DMS 273 treated with DMSO at 0.1 percent for 48 hours (cell line): Measurements from ENCODE around the gene FRMD5.
"Not testable (repeated sequence)": the region's sequence is repeated elsewhere in the genome, so short reads cannot be mapped to it uniquely, and the experiment has no call there.

Experiments used
- DNase-seq: peaks from one replicate; lab custom pipeline; 2025; lab: John Stamatoyannopoulos, UW

The FRMD5 gene

DNA sequence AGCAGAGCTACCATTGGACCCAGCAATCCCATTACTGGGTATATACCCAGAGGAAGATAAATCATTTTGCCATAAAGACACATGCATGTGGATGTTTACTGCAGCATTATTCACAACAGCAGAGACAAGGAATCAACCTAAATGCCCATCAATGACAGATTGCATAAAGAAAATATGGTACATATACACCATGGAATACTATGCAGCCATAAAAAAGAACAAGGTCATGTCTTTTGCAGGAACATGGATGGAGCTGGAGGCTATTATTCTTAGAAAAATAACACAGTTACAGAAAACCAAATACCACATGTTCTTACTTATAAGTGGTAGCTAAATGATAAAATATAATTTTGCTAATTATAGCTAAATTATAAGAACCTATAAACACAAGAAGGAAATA, 162.3 kb downstream of the FRMD5 start:
- DNase-seq, result not testable (repeated sequence)

DNA sequence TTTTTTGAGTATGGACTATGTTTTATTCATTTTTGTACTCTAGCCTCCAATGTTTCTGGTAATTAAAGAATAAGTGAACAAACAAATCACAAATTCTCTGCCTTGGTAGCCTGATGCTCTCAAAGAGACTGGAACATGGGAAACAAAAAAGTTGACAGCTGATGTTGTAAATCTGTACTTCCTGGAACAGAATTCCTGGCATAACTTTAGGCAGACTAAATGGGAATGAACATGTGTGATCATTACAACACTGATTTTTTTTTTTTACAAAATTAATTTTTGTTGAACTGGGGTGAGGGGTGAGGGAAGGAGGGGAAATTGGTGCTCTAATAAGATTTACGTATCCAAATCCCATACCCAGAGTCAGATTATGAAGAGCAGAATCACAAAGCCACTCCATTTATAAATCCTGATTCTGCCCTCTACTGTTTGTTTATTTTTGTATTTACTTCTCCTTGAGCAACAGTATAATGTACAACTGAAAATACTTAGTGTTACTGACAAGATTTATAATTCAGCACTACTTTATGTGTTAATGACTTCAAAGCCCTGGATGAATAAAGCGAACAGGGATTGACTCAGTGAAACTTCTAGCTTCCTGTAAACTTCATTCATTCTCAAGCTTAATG, 165.0 kb downstream of the FRMD5 start:
- no peak for DNase-seq

GRCh38 chr15:44029003-44029402, 166.1 kb downstream of the FRMD5 start:
- no peak for DNase-seq

DNA sequence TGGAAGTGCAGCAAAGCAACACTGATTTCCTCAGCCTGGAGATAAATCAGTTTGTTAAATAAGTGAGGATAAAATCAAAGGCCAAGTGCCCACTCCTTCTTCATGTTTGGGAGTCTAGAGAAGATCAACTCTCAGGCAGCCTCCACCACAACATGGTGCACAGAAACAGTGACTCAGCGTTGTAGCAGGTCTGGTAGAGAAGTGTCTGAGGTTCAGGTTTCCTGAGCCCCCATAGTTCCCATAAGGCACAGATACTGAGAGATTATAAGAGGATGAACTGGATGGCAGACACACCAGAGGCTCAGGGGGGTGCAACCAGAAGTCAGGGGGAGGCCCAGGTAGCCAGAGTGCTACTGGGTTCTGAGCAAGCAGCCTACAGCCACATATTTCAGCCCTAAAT, 166.7 kb downstream of the FRMD5 start:
- no peak for DNase-seq

- DNase-seq, result no peak
These were observed 170.9 kb downstream of the FRMD5 start for GRCh38 chr15:44024155-44024554.

DNA sequence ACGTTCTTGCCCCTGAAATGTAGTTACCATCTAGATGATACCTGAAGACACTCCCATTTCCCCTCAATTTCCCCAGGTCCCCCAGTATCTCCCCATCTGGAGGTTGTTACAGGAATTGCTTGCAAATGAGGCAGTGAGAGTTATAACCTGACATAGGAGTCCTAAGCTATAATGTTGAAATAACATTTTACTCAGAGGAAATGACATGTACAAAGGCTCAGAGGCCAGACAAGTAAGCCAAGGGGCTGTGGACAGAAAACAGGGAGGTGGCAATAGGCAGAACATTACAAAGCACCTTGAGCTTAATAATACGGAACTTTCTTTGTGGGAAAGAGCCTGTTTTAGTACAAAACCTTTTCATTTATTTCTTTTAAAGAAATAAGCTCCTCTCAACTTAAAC, 171.9 kb downstream of the FRMD5 start:
- DNase-seq, result no peak

DNA sequence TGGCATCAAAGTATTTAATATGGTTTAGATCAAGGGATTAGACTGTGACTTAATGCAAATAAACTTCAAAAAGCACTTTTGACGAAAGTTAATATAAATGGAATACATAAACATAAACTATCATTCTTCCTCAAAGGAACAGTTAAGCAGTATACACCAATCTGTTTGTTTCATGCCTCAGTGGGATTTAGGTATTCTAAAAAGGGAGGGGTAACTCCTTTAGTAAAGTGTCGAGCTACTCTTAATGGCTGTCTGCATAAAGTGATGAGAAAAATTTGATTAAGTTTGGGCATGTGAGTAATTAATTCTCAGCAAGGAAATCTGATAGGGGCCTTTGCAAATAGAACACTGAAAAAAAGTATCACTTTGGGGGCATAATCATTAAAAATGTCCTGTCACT, 176.9 kb downstream of the FRMD5 start:
- DNase-seq, result no peak

- DNase-seq, result no peak
These were observed 179.3 kb downstream of the FRMD5 start for GRCh38 chr15:44015545-44016305.

- DNase-seq, result no peak
These were observed 183.7 kb downstream of the FRMD5 start for GRCh38 chr15:44011238-44011854.

DNA sequence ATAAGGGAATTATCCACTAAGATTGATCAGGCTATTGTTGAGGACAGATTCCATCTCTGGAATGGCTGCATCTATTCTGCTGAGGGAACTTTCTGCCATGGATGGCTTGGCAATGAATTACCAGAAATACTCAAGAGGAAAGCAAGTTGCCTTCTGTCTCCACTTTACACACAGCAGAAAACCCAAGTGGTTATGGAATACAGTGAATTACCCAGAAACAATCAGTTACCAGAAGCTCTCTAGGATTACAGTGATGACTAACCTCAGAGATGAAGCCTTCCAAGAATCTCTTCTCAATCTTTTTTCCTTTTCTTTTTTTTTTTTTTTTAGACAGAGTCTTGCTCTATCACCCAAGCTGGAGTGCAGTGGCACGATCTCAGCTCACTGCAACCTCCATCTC, 185.0 kb downstream of the FRMD5 start:
- no peak for DNase-seq

- DNase-seq, result no peak
These were observed 186.0 kb downstream of the FRMD5 start for GRCh38 chr15:44009038-44009437.

DNA sequence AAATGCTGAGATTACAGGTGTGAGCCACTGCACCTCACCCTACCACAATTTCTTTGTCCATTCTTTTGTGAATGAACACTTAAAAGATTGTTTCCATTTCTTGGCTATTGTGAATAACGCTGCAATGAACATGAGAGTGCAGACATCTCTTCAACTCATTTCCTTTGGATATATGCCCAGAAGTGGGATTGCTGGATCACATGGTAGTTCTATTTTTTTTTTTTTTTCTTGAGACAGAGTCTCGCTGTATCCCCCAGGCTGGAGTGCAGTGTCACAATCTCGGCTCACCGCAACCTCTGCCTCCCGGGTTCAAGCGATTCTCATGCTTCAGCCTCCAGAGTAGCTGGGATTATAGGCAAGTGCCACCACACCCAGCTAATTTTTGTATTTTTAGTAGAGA, 194.8 kb downstream of the FRMD5 start:
- DNase-seq, result not testable (repeated sequence)

- no peak for DNase-seq
These were observed 196.5 kb downstream of the FRMD5 start for GRCh38 chr15:43998607-43999006.

GRCh38 chr15:43991206-43991605, 203.9 kb downstream of the FRMD5 start:
- DNase-seq, result no peak

- no peak for DNase-seq
These were observed 205.1 kb downstream of the FRMD5 start for GRCh38 chr15:43989938-43990337.

GRCh38 chr15:43988900-43989299, 206.2 kb downstream of the FRMD5 start:
- DNase-seq, result no peak

GRCh38 chr15:43987924-43988323, 207.1 kb downstream of the FRMD5 start:
- no peak for DNase-seq

- DNase-seq, result no peak
These were observed 208.9 kb downstream of the FRMD5 start for GRCh38 chr15:43985976-43986680.

GRCh38 chr15:43981576-43981975, 213.5 kb downstream of the FRMD5 start:
- no peak for DNase-seq

DNA sequence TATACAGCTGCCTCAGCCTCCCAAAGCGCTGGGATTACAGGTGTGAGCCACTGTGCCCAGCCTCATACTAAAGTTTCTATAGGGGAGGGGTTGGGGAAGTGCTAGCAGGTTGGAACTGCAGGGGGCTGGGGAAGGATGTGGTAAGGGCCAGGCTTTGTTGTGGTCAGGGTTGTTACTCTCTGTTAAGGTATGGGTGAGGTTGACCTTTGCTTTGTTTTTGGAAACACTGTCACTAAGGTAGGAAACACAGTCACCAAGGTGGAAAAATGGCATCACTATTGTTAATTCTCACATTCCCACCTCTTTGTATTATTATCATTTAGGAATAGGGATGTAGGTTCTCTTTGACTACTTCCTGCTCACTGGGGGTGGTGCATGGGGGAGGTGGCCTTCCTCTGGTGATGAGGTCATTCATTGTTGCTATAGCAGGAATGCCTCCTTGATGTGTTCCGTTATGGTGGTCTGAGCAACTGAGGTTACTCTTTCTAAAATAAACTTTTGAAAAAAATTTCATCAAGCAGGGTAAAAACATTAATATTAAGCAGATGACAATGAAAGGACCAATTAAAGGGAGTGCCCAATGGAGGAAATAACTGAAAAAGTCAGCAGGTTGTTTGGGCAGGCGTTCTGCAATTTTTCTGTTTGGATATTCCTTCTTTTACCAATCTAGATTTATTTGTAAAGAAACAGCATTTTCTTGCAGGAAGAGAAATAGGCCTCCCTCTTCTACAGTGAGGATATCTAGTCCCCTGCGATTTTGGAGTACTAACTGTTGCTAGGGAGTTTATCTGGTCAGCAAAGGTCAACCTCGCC, 217.8 kb downstream of the FRMD5 start:
- DNase-seq, result no peak

- no peak for DNase-seq
These were observed 219.3 kb downstream of the FRMD5 start for GRCh38 chr15:43975770-43976169.

- DNase-seq, result no peak
These were observed 219.7 kb downstream of the FRMD5 start for GRCh38 chr15:43975326-43975725.
